OCI-LY7 (cell line): ENCODE measurements around the gene IFIT1. TPM values are rescaled to one million over a fixed set of nuclear protein-coding genes. Genes with fewer than 3 reads are reported as not detected.

ENCODE experiments used
- BruUV-seq: library from RNA; stranded (reverse); fragments of 400-500 nt; replicated peaks from 2 replicates; lab custom pipeline; 2021; lab: Mats Ljungman, UMichigan
- CTCF ChIA-PET: fragments of 300-600 bp; sonication (Branson Sonifier 250); formaldehyde crosslinking; loops from one replicate; lab custom pipeline; 2022; ENCODE audit warnings: antibody characterized with exemption; ENCODE audit not compliant: unreplicated experiment; lab: Charles Lee
- POLR2A ChIA-PET: fragments of 300-600 bp; sonication (Branson Sonifier 250); formaldehyde crosslinking; loops from one replicate; lab custom pipeline; 2022; ENCODE audit warnings: antibody characterized with exemption; lab: Charles Lee
- DNase-seq: peaks from one replicate; pipeline ENCODE4 v3.0.0-alpha.2; 2015; ENCODE audit warnings: low spot score
- H2AFZ ChIP-seq: fragments of 200-600 bp; sonication (generic), shearing (Covaris generic); 2 replicates; pipeline ENCODE4 v1.6.1; 2014; ENCODE audit warnings: mild to moderate bottlenecking, antibody characterized with exemption, low read length, moderate library complexity
- H3K27ac ChIP-seq: fragments of 200-600 bp; sonication (generic); 2 replicates; pipeline ENCODE4 v1.5.1; 2014; ENCODE audit warnings: mixed run types, low read depth, mild to moderate bottlenecking, moderate library complexity, low read length, inconsistent platforms; ENCODE audit not compliant: poor library complexity, severe bottlenecking
- H3K36me3 ChIP-seq: fragments of 200-600 bp; sonication (generic); 2 replicates; pipeline ENCODE4 v1.6.1; 2014; ENCODE audit warnings: mild to moderate bottlenecking, antibody characterized with exemption, low read length, moderate library complexity, mixed read lengths; ENCODE audit not compliant: insufficient read depth
- H3K4me1 ChIP-seq: fragments of 200-600 bp; sonication (generic); 2 replicates; pipeline ENCODE4 v1.5.1; 2014; ENCODE audit warnings: mild to moderate bottlenecking, low read length; ENCODE audit not compliant: insufficient read depth, poor library complexity, severe bottlenecking
- H3K4me2 ChIP-seq: fragments of 200-600 bp; sonication (generic); 2 replicates; pipeline ENCODE4 v1.6.1; 2014; ENCODE audit warnings: mild to moderate bottlenecking, low read length
- H3K4me3 ChIP-seq: fragments of 200-600 bp; sonication (generic); 2 replicates; pipeline ENCODE4 v1.5.1; 2014; ENCODE audit warnings: mild to moderate bottlenecking, low read depth, low read length; ENCODE audit not compliant: poor library complexity, severe bottlenecking
- H3K79me2 ChIP-seq: fragments of 200-600 bp; sonication (generic); 2 replicates; pipeline ENCODE4 v1.6.1; 2016; ENCODE audit warnings: low read depth, mild to moderate bottlenecking, low read length, moderate library complexity, mixed read lengths; ENCODE audit not compliant: insufficient read depth
- H3K9me2 ChIP-seq: fragments of 200-600 bp; sonication (generic); 2 replicates; pipeline ENCODE4 v1.6.1; 2016; ENCODE audit warnings: mild to moderate bottlenecking, low read length, mixed read lengths; ENCODE audit not compliant: insufficient read depth
- H3K9me3 ChIP-seq: fragments of 200-600 bp; sonication (generic); 2 replicates; pipeline ENCODE4 v1.6.1; 2014; ENCODE audit warnings: mild to moderate bottlenecking, mixed run types, low read length, mixed read lengths
- H4K20me1 ChIP-seq: fragments of 200-600 bp; sonication (generic); 2 replicates; pipeline ENCODE4 v1.6.1; 2014; ENCODE audit warnings: mild to moderate bottlenecking, antibody characterized with exemption, low read length, moderate library complexity, mixed read lengths; ENCODE audit not compliant: insufficient read depth
- CTCF ChIP-seq: fragments of 200-600 bp; sonication (generic); conservative IDR thresholded peaks from 2 replicates; pipeline ENCODE4 v1.5.1; 2014; ENCODE audit warnings: mild to moderate bottlenecking, antibody characterized with exemption, low read length, moderate library complexity, mixed read lengths
- EZH2phosphoT487 ChIP-seq: fragments of 200-600 bp; sonication (generic); IDR thresholded peaks from 2 replicates; pipeline ENCODE4 v1.6.1; 2018; ENCODE audit warnings: low read depth, borderline replicate concordance, mild to moderate bottlenecking, mixed run types, antibody characterized with exemption, low read length, moderate library complexity, mixed read lengths
- intact Hi-C: fragments of 100-400 bp; cut with micrococcal nuclease; formaldehyde crosslinking; loops from one replicate; pipeline ENCODE4 v1.10.0; 2022; ENCODE audit not compliant: unreplicated experiment
- total RNA-seq, 2 experiments: library from RNA; depleted of rRNA in 1 of 2; stranded (reverse); fragments of >200 nt in 1 of 2; shearing (Covaris generic) in 1 of 2; gene quantifications; 2 replicates each; pipeline ENCODE4 v1.2.3, GENCODE V29; 2014 to 2022

Gene IFIT1
- total RNA-seq, 2 experiments from 2014 or later, result not detected

GRCh38 chr10:89344156-89344555, 48.3 kb upstream of the IFIT1 start:
- Histone ChIP-seq H3K4me2 (no peak overlapping the region), H4K20me1 (no peaks in the 10 kb centered on the region), H2AFZ (no peak overlapping the region), H3K79me2 (no peaks in the 10 kb centered on the region), H3K4me3 (no peak overlapping the region), H3K9me2 (no peaks in the 10 kb centered on the region), H3K36me3 (no peaks in the 10 kb centered on the region), H3K27ac (no peak overlapping the region), H3K9me3 (no peaks in the 10 kb centered on the region), H3K4me1 (no peaks in the 10 kb centered on the region)
- ChIA-PET POLR2A (interaction anchor here (1.0 kb wide), 1 partner anchor 28 kb away, joined by 3 read pairs; no protein-coding TSS in a partner anchor), CTCF (no interaction called here)
- no TSS peak for BruUV-seq
- TF ChIP-seq EZH2phosphoT487, result no peak
- TF ChIP-seq CTCF, result no peak
- intact Hi-C loops, result no loop called here
- DNase-seq, result no peak

- DNase-seq, result no peak
- TF ChIP-seq CTCF (no peak), EZH2phosphoT487 (no peak)
- POLR2A ChIA-PET, result no interaction called here
Observed at GRCh38 chr10:89345367-89346000, 46.9 kb upstream of the IFIT1 start.

More at GRCh38 chr10:89345367-89346000, 46.9 kb upstream of the IFIT1 start:
- no peaks in the 10 kb centered on the region for H4K20me1 ChIP-seq
- no peak overlapping the region for H2AFZ ChIP-seq
- intact Hi-C loops, result no loop called here
- no peak overlapping the region for H3K4me2 ChIP-seq
- H3K79me2 ChIP-seq, result no peaks in the 10 kb centered on the region
- BruUV-seq, result no TSS peak
- no peaks in the 10 kb centered on the region for H3K9me2 ChIP-seq
- no peaks in the 10 kb centered on the region for H3K36me3 ChIP-seq
- no peak overlapping the region for H3K27ac ChIP-seq
- CTCF ChIA-PET, result no interaction called here
- no peaks in the 10 kb centered on the region for H3K9me3 ChIP-seq
- no peaks in the 10 kb centered on the region for H3K4me1 ChIP-seq
- no peak overlapping the region for H3K4me3 ChIP-seq
